Stimulated activated CD4-positive, alpha-beta T cell treated with anti-CD3 and anti-CD28 coated beads, TNF-alpha, amount 100 ng/mL, for 4 hours (primary cell): Measurements from ENCODE around the gene CADPS2.

Experiments used
- DNase-seq, 3 experiments: peaks; one replicate each; pipeline ENCODE4 v3.0.0-alpha.2; 2020; ENCODE audit warnings: low read depth in 3 of 3

CADPS2 gene

DNA sequence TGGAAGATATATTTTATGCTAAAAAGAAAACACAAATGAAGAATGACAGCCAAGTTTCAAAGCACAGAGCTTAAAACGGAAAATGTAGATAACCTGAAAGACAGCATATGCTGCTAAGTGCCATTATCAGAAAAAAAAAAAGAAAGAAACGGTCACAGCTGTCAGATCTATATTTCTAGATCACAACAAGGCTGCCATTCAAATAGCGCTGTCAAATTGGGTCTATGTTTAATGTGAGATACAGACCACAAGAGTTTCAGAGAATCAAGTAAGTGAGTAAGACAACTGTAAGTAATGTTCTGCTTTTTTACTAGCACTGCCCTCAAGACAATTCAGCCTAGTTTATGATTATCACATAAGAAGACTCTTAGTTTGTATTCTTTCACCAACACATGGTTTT lies 117.4 kb downstream of the CADPS2 start:
- no peak for DNase-seq

DNA sequence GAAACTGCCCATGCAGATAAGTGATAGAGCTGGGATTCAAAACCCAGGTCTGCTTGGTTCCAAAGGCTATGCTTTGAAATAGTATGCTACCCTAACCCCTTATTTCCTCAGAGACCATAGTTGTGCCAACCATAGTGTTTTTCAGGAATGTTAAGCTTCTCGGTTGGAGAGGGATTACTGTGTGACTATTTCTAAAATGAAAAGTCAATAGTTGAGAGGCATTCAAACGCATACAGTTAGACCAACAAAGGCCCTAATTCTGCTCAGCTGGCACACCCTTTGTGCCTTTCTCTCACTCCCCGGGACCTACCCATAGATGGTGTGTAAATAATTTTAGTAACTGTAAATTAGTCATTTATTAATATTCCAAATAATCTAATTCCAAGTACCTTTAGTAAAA lies 118.9 kb downstream of the CADPS2 start:
- no peak for DNase-seq

DNA sequence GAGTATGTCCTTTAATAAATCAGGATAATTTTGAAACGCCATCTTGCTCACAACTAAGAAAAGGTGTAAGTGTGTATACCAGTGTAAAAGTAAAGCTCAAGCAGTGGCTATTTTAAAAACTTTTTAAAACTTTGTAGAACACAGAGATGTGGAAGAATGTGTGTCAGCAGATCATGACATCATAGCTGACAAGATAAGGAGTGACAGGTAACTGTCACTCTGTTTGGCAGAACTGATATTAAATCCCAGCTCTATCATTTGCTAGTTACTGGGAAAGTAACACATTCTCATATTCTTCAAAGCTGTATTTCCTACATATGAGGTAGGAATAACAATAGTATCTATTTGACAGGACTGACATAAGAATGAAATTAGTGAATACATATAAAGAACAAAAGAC lies 119.7 kb downstream of the CADPS2 start:
- DNase-seq: no peak

DNA sequence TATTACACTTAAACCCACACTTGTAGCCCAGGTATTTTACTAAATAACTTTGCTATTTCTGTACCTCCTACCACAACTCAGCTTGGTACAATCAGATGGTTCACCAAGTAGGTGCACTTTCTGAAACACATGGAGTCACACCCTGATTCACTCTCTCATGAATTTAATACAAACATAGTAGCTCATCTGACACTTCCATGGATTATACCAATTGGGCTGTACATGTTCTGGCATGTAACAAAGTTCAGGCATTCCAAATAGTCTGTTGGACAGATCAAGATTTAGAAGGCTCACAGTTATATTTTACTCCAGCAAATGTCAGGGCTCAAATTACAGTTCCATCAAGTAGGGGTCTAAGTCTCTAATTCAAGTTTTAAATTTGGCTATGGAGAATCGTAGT lies 121.4 kb downstream of the CADPS2 start:
- DNase-seq: no peak

DNA sequence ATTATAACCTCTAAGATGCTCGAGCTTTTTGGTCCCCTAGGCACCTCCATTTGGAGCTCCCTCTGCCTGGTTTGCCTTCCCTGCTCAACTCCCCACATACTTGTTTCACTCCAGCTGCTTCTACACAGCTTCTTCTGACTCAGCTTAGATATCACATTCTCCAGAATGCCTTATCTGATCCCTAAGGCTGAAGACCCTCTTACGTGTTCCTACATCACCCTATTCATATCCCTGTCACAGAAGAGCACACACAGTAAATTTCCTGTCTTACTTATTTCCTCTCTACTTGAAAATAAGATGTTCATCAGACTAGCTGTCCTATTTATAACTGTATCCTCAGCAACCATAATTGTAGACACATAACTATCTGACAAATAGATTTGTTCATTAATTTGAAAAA lies 122.2 kb downstream of the CADPS2 start:
- no peak for DNase-seq

DNA sequence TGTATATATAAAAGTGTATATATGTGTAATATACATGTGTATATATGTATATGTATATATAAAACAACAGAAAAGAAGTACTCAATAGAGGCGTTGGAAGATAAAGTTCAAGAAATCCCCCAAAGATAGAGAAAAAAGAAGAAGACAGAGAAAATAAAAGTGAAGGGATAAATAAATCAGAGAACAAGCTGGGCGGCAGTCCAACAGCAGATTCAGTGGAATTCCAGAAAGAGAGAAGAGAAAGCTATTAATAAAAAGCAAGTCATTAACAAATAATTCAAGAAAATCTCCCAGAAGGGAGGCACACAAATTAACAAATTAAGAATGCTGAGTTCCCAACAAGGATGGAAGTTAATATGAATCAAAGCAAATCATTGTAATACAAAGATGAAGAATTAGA lies 124.2 kb downstream of the CADPS2 start:
- no peak for DNase-seq

DNA sequence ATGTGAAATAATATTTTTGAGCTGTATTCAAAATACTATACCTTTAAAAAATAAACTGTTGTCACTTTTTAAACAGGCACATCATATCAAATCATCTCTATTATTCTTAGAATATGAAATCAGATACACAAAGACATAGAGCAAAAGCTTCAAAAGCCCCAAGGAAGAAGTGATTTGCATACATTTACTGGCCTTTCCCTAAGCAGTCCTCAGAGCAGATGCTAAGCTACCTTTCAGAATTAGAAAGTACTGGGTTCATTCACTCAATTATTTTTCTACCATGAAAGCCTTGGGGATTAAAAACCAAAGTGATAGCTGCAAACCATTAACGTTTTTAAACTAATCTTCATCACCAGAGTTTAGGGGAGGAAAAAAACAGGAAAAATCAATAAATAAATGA lies 127.8 kb downstream of the CADPS2 start:
- DNase-seq: no peak

DNA sequence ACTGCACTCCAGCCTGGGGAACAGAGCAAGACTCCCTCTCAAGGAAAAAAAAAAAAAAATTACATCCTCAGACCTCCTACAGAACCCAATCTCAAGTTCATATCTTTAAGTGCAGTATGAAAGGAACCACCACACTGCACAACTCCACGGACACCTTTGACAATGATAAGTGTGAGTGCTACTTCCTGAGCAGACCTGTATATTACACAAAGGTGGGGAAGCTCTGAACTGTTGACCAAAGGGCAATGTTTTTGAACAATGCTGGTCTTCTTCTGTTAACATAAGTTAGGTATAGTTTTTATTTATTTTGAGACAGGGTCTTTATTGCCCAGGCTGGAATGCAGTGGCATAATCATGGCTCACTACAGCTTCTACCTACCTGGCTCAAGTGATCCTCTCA lies 129.4 kb downstream of the CADPS2 start:
- DNase-seq: no peak

DNA sequence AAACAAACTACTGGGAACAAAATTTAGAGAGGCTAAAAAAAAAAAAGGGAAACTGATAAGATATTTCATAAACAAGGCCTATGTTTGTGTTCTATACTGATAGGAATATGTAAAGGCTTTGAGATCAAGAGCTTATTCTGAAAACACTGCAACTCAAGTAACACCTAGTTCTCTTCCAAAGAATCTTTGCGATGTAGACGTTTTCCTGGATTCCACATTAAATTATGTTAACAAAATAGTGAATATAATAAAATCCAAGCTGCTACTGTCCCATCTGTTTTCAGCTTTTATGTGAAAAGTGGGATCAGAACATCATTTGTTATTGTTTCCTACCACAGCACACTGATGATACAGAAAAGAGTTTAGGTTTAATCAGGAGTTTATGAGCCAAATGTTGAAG lies 130.6 kb downstream of the CADPS2 start:
- DNase-seq: no peak

DNA sequence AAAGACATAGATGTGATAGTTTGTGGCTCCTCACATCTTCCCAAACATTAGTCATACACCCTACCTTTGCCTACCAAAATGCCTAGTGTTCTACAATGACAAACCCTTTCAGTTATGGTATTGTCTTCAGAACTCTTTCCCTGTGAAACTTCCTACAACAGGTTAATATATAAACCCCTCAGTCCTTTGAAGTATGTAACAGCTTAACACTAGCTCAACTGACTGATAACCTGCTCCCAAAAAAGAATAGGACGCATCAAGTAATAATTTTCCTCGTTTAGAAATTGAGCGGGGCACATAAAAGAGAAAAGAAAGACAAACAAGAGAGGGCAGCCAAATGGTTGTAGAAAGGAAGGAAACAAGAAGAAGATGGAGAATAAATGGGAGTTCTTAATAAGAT lies 133.7 kb downstream of the CADPS2 start:
- DNase-seq: no peak

DNA sequence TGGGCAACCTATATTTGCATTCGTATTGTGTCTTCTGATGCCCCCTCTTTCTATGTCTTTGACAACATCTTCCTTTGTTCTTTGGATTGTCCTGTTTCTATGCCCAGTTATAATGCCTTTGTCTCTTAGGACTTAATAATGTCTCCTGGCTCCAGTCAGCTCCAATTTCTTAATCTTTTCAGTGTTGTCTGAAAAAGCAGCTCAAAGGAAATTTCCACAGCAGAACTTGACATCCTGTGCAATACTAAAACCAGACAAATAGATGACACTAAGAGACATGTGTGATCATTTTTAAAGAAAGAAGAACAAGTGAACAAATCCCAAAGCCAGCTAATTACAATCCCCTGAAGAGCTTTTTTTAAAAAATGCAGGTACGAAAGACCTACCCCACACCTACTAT lies 135.9 kb downstream of the CADPS2 start:
- no peak for DNase-seq

DNA sequence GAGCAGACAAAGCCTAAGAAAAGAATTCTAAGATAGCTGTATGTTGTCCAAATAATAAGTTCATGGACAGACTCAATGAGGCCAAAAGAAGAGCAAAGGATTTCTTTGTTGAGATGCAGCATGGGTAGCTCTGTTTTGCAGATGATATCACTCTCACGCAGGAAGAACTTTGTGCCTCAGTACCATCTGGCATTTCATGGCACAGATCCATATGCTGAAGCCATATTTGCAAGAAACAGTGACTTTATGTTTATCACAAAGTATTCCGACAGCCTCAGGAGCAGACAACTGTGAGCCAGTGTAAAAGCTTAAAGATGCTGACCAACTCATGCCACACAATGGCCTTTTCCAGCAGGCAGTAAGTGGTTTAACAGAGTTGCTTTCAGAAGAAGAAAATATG lies 138.1 kb downstream of the CADPS2 start:
- DNase-seq: no peak

DNA sequence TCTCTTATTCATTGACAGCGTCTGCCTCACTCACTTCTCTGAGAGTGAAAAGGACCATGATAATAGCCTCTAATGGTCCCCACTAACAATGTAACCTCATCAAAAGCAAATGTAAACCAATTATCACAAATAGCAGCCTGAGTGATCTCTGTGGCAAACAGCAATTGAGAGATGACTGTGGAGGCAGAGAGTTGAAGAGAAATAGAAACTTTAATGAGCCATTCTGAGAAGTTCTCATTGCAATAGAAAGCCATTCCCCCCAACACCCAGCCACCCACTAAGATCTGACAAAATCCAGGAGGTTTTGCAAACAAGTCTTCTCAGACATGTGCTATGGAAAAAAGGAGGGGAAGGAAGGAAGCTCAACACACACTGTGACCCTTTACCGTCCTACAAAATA lies 139.3 kb downstream of the CADPS2 start:
- no peak for DNase-seq

DNA sequence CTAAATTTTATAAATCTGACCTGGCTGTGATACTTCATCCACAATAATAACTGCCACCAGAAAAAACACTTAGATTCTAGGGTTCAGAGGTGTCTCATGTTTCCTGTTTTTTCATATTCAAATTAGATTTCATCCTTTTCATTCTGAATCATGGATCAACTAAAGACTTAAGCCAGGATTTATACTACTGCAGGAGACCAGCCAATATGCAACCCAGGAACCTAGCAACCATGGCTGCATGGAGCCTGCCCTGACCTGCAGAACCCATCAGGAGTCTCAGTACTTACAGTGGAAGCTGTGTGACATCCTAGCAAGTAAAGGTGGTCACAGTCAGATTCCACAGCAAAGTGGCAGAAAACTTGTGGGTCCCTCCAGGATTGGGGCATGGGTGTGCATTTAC lies 143.0 kb downstream of the CADPS2 start:
- DNase-seq: no peak

DNA sequence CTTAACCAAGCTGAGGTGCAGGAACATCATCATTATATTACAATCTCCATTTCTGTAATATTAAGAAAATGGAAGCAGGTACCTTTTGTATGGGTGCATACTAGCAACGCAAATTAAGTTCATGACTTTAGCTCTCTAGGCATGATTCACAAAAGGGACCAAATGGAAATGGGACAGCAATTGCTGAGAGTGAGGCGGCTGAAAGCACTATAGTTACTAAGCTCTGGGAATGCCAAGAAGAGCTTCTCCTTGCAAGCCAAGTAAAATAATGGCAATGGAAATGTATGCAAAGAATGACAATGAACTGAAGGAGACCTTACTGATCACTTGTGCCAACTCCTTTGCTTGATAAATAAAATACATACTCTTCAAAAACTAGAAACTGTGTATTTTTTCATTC lies 147.3 kb downstream of the CADPS2 start:
- DNase-seq: no peak

DNA sequence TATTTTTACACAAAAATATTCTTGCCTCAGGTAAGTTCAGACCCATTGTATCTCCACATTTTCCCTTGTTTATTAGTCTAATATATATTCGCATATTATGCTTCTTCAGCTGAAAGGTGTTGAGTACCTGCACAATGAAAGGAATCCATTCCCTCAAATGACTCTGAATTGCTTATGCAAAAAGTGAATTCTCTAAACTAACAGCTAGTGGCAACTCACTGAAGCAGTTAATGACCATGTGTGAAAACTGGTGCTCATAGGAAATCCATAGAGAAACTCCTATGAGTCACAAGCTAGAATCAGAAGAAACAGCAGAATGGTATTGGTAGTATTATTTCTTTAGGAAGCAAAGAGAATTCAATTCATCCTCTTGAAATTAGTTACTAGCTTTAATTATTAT lies 150.1 kb downstream of the CADPS2 start:
- no peak for DNase-seq

DNA sequence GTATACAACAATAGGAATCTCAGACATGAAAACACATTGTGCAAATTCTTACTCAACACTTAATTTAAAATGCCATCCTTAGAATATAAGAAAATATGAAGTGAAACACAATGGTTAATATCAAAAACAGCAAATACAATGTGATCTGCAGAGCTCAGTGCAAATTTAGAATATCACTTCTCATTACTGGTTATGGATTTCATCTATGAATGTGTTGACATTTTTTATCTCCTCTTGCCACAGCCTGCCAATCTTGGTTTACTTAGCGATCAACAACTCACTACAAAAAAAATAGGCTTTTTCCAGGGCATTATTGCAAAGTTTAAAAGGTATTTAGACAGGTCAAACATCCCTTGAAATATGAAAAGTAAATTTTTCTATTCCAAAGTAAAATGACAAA lies 158.5 kb downstream of the CADPS2 start:
- no peak for DNase-seq

DNA sequence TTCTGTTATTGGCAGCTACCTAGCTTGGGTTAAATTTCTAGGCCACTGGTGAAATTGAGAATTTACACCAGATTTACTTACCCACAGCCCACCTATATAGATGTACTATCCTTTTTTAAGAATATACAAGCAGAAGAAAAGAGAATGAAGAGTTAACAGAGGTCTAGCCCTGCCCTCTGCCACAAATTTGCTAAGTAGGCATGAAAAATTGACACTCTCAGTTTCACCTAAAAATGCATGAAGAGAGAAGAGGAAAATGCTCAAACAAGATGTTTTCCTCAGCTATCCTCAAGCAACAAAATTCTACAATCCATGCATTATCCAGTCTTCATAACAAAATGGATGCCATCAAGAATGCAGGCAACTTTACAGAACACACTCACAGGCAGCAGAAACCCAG lies 158.9 kb downstream of the CADPS2 start:
- DNase-seq: no peak

DNA sequence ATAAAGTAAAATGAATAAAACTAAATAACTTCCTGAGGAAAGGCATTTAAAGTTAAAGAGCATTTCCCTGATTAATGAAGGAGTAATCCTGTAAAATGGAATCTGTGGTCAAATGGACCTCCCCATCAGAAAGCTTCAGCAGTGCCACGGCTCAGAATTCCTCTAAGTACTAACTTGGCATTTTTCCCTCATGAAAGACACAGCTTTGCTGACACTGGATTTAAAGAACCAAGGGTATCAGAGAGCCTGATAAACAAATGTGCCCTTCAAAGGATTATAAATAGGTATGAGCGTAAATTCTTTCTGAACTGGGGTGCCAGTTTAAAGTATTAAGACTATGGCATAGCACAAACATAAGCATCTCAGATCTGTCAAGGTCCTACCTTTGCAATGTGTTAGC lies 159.4 kb downstream of the CADPS2 start:
- no peak for DNase-seq

DNA sequence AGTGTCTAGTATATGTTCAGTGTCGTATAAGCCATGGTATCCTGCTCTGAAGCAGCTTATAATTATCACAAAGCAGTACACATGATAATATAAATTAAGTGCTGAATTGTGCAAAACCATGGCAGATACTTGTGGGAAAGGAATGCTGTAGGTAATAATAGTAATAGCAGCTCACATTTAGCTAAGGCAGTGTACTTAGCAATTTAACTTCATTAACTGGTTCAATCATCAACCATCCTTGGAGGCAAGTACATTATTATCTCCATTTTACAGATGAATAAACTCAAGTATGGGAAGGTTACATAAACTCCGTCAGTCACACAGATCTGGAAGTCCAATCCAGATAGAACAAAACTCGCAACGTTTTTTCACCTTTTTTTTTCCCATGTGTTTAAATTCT lies 161.9 kb downstream of the CADPS2 start:
- DNase-seq: no peak

DNA sequence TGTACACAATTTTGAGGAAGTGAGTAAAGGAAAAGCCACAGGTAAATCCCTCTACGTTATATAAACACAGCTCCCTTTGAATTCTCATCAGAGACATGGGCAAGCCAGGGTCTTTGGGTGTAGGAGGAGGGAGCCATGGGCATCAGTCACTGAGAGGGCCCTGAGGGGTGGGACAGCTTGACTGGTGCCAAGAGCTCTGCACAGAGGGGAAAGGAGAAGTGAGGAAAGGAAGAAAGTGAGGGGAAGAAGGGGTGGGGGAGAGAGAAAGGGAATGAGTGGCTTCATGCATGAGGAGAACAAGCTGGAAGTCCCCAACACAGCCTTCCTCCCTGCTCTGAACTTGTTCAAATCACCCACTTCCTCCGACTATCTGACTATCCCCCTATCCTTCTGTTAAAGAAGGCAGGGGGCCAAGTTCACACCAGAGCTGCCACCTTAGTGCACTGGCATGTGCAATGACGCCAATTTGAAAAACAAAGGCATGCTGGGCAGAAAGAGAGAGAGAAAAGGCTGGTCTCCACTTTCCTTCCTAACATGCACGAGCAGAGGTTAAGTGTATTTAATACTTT lies 167.2 kb downstream of the CADPS2 start:
- no peak for DNase-seq

DNA sequence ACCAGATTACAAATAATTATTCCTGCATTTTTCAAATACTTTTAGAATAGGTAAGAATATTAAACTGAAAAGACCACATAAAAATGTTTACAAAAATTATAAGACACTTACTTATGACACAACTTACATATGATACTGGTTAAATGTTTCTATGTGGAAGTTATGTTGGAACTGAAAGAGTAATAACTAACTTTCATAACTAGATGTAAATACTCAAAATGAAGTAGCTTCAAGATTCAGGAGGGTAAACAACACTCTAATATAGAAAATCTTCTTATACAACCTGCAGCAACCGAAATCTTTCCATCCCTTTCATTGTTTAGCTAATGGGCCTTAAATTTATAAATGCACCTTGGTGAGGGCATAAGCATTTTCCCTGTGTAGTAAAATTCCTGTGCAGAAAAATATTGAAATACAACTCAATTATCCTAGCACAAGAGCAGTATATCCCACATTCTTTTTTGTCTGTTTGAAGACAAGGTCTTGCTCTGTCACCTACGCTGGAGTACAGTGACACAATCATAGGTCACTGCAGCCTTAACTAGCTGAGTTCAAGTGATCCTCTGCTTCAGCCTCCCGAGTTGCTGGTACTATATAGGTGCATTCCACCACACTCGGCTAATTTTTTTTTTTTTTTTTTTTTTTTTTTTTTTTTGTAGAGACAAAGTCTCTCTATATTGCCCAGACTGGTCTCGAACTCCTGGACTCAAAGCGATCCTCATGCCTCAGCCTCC lies 168.7 kb downstream of the CADPS2 start:
- DNase-seq: no peak

DNA sequence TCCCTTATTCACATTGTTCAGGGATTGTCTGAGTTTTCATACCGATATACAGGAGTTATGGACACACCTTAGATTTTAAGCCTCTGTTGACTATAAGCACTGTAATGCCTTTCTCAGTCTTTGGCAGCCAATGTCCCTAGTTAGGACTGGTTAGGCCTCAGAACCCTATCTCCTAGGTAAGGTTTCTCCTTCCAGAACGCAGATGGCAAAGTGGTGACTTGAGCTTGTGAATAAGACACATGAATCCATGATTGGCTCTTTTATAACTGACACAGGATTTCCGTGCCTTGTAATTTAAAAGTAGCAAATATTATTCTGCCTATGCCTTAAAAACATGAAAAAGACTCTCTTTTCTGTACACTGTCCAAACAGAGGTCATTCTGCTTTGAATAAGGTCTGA lies 171.1 kb downstream of the CADPS2 start:
- no peak for DNase-seq

DNA sequence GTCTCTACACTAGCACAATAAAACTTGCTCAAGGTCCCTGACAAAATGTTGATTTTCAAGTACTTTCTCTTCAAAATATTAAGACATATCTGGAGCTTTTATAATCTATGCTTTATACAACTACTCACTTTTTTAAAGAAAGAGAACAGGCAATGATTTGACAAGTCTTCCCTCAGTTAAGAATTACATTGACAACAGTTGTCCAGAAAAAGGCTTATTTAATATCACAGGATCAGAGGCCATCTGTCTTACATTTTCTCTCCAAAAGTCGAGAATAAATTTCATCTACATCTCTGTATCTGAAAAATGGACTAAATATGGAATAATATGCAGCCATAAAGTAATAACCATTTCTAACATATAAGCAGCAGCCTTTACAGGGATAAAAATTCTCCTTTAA lies 175.3 kb downstream of the CADPS2 start:
- no peak for DNase-seq
